GM21528 (cell line): ENCODE data around the gene SCAP.

ENCODE experiments used
- ATAC-seq: cut with Tn5 transposase; IDR thresholded peaks from one replicate; pipeline ENCODE4 v1.9.1; 2021; ENCODE audit warnings: mild to moderate bottlenecking, moderate library complexity; ENCODE audit not compliant: unreplicated experiment, low FRiP score

The SCAP gene

GRCh38 chr3:47434849-47435248, 40.9 kb downstream of the SCAP start:
- ATAC-seq: no peak

DNA sequence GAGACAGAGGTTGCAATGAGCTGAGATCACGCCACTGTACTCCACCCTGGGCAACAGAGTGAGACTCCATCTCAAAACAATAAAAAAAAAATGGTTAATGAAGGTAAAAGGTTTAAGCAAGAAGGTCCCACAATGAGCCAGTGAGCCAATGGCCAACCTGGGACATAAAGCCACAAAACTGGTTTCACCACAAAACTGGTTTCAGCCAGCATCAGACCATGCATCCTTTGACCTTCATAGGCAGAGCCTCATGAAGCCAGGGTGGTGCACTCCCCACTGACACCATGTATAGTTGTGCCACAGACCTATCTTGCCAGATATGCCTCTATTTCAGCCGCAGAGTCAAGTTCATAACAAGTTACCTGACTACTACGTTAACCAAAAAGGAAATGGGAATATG, 41.9 kb downstream of the SCAP start:
- no peak for ATAC-seq

GRCh38 chr3:47432673-47433072, 43.1 kb downstream of the SCAP start:
- ATAC-seq: no peak

DNA sequence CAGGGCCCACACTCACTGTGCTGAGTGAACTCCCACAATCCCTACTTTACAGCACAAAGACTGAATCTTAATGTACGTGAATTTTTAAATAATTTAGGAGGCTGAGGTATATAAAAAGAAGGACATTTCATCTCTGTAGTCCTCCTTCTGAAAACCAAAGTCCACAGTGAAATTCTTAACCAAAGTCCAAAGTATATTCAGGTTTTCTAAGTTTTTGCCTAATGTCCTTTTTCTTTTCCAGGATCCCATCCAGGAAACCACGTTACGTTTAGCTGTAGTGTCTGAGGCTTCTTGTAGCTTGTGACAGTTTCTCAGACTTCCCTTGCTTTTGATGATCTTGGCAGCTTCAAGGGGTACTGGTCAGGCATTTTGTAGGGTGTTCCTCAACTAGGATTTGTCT, 44.5 kb downstream of the SCAP start:
- ATAC-seq: no peak

- ATAC-seq: no peak
Measured at GRCh38 chr3:47430606-47431005, 45.1 kb downstream of the SCAP start.

DNA sequence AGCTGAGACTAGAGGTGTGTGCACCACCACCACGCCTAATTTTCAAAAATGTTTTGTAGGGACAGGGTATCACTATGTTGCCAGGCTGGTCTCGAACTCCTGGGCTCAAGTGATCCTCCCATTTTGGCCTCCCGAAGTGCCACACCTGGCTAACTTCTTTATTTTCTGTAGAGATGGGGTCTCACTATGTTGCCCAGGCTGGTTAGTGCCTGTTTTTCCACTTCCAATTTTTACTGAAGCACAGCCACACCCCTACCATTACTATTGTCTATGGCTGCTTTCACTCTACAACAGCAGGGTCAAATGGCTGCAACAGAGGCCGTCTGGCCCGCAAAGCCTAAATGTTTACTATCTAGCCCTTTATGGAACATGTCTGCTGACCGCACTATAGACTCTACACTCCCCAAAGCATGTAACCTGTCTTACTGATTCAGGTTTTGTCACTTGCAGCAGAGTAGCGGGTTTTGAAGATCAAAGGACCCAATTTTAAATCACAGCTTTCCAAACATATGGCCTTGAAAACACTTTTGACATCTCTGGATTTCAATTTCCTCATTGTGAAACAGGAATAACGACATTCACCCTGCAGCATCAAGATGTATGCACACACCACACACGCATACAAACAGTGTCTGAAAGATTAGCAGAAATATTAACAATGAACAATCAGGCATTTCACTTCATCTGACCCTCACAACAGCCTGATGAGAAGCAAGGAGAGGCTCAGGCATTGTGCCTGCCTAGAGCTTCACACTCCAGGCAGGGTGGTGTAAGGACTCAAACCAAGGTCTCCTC, 46.1 kb downstream of the SCAP start:
- ATAC-seq: no peak

- no peak for ATAC-seq
Measured at GRCh38 chr3:47428662-47429061, 47.1 kb downstream of the SCAP start.

DNA sequence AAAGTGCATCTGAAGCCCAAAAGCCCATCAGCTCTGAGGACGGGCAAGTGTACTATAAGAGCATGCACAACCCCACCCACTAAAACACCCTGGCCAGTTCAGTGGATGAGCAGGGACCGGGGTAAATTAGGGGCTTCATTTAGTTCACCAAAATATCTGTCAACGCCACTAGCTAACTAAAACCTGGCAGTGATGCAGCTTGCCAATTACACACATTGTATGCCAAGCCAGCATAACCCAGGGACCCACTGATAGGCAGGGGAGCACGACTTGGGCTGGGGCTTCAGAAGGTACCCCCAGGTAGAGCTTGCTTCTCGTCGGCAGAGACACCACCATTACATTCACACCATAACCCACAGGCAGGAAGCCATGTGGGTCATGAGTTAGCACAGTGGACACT, 47.9 kb downstream of the SCAP start:
- ATAC-seq: no peak

DNA sequence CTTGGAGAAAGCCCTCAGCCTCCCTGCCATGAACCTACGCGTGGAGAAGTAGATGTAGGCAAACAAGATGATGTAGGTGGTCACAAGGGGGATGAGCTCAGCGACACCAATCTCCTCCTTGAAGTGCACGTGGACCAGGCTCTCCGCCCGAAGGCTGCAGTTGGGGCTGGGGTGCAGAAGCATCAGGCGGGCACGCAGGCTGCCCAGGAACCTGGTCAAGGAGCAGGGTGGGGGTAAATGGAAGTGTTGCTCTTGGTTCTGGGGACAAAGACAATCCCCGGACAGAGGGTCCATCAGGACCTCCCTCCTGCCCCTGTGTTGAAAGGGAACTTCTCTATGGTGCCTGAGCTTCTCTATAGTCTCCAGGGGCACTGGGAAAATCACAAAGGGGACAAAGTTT, 49.8 kb downstream of the SCAP start:
- ATAC-seq: no peak

DNA sequence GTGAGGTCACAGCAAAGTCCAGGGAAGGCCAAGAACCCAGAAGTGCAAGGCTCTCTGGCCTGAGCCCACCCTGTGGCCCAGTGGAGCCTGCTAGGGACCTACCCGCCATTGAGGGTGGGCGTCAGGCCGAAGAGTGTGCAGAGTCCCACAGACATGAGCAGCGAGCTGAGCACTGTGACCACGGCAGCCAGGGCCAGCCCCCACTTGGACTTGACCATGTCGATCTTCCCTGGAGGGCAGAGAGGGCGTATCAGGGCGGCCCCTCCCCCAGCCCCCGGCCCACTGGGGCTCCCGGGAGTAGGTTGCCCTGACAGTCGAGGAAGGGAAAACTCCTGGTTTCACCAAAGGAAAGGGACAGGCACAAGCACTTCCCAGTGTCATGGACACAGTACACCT, 50.4 kb downstream of the SCAP start:
- ATAC-seq: no peak

DNA sequence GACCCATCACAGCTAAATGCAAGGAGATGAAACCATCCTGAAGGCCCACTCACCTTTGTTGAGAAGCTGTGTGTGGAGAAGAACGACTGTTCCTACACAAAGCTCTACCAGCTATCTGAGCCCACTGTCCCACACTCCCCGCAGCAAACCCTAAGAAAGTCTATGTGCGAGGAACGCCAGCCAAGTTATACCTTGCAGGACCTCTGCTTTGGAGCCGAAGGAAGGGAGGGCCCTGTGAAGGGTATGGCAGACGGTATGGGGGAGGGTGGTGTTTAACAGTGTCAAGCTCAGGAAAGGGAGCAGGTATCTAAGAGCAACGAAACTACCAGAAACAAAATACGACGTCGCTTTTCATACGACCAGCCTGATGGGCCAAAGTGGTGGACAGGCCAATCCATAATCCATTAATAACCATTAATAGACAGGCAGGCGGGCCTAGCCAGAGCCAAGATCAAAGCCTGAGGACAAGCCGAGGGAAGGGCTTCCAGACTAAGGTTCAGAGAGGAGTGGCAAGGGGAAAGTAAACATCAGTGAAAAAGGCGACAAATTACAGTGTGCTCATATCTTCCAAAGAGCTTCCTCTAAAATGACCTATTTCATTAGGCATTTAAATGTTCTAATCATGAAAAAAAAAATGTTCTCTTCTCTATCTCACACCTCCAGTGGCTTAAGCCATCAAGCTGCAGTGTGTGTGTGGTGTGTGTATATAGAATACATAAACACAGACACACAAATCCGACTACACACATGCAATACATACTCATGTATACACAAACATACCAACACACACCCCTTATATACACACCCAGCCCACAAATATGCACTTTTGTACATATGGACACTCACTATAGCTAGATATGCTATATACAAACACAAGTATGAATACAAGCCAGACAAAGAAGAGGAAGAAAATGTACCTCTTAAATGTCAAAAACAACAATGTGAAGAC, 51.0 kb downstream of the SCAP start:
- ATAC-seq: no peak

- ATAC-seq: no peak
Measured at GRCh38 chr3:47423548-47424145, 52.1 kb downstream of the SCAP start.

GRCh38 chr3:47422743-47423142, 53.0 kb downstream of the SCAP start:
- no peak for ATAC-seq

DNA sequence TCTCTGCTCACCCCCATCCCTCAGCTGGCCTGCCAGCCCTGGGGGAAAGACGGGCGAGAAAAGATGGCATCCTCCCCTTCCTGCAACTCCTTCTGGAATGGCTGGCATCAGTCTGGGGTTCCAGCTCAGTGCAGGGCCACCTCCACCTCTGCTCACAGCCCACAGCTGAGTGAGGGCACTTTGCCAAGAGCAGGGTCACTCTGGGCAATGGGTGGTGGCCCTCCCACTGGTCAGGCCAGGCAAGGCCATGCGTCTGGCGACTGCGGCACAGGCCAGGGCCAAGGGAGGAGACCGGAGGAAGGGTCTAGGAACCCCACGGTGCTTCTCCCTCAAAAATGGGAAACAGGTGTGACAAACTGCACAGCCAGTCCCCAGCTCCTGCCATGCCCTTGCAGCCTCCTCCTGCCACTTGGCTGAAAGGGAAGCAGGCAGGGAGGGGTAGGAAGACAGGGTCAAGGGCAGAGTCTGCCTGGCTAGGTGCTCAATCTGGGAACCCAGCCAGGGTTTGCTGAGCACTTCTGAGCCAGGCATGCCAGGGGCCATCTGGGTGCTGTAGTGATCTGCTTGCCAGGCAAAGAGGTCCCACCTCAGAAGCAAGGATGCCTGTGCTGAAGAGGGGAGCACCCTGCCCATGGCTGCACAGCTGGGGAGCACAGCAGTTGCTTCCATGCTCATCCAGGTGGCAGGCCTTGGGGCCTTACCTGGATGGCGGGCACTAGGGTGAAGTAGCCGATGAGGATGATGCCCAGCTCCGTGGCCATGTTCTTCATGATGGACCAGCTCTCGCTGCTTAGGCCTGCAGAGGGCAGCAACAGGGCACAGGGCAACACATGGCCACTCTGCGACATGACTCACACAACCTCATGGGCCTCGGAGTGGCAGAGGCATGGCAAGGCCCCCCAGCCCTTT, 53.7 kb downstream of the SCAP start:
- ATAC-seq: no peak

DNA sequence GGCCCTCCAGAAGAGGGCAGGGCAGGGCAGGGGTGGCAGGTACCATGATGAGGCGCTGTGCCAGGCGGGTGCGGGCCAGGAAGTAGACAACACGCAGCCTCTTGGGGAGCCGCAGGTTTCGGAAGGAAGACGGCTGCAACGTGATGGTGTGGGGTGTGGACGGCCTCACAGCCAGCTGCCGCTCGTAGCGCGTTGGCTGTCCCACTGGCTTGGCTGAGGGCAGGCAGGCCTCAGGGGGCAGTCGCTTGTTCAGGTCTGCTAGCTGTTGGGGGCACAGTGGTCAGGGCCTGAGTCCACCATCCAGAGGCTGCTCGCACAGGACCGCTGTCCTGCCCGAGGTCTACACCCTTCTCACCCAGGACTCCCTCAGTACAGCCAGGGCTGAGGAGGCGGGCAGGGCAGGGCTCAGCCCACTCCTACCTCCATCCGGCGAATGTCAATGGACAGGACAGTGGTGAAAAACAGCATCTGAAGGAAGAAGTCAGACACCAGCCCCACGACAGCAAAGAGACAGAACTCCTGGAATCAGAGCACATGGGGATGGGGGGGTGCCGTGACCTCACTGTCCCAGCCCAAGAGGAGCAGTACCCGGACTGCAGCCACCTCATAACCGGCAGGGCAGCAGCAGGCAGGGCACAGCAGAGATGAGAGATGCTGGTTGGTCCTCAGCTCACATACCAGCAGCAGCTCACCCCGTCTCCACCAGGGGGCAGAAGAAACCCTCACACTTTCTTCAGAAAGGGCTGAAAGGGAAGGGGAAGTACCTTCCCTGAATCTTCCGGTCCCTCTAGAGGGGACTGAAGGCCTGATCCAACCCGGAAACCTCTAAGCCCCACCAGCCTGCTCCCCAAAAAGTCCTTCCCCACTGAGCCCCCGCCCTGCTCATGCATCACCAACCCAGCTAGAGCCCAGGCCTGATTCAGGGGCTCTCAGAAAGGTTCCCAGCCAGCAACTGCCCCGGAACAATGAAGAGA, 54.9 kb downstream of the SCAP start:
- peak; percentile 74 for ATAC-seq

- ATAC-seq: no peak
Measured at GRCh38 chr3:47420044-47420430, 55.7 kb downstream of the SCAP start.

DNA sequence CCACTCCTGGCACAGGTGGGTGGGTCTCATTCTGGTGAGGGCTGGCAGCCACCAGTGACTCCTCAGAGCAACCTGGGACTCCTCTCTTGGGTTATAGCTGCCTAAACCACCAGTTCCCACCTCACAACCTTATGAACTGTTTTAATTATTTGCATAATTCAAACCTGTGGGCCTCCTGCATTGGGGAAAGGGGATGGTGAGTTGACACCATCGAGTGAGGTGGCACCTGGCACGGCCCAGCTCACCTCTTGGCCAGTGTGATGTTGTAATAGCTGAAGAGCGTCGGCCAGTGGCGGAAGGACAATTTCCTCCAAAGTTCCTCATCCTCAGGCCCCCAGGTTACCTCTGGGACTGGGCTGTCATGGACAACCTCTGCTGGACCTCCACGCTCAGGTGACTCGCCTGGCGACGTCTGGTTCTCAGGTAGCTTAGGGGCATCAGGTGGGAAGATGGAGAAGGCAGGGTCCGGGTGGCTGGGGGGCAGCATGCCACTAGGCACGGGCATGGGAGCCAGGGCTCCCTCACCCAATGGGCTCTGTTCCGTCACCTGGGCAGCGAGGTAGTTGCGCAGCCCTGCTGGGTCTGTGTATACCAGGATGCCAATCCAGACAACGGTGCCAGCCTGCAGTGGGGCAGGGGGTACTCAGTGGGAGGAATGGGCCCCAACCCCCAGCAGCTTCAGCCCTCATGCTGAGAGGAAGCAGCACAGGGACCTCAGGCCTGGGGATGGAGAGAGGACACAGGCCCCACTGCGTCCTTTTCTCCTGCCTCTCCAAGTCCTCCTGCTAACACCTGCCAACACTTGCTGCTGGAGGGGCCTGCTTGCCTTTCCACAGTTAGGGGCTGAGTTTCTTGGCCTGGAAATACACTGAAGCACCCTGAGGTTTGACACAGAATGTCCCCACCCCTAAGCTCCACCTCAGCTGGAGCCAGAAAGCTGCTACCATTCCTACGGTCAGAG, 56.4 kb downstream of the SCAP start:
- ATAC-seq: no peak
